Activated CD4-positive, CD25-positive, alpha-beta regulatory T cell treated with anti-CD3 and anti-CD28 coated beads, Interleukin-2, amount 50 U/mL, for 24 hours (primary cell): Measurements from ENCODE around the gene IL17D.
"Not testable (repeated sequence)": the region's sequence is repeated elsewhere in the genome, so short reads cannot be mapped to it uniquely, and the experiment has no call there.

Source experiments
- ATAC-seq, 2 donors: fragments of 150-1000 bp; cut with Tn5 transposase; one replicate each; pipeline ENCODE4 v1.10.0; 2021; ENCODE audit warnings: mild to moderate bottlenecking in 1 of 2, moderate library complexity in 1 of 2

The IL17D gene

DNA sequence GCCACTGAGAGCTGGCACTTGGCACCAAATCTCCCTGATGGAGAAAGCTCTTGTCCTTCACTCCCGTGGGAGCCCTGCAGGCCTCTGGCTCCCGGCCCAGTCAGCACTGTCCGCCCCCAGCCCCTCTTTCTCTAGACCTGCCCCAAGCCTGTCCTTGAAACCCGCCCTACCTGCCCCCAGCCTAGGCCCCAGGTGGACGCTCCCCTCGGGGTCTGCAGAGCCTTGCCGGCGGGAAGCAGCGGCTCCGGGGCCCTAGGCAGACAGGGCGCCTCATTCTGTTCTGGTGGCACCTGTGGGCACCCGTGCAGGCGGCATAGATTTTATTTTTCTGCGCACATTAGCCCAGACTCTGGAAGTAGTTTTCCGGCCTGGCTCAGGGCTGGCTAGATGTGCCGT lies 17.6 kb downstream of the IL17D start:
- no peak for ATAC-seq

DNA sequence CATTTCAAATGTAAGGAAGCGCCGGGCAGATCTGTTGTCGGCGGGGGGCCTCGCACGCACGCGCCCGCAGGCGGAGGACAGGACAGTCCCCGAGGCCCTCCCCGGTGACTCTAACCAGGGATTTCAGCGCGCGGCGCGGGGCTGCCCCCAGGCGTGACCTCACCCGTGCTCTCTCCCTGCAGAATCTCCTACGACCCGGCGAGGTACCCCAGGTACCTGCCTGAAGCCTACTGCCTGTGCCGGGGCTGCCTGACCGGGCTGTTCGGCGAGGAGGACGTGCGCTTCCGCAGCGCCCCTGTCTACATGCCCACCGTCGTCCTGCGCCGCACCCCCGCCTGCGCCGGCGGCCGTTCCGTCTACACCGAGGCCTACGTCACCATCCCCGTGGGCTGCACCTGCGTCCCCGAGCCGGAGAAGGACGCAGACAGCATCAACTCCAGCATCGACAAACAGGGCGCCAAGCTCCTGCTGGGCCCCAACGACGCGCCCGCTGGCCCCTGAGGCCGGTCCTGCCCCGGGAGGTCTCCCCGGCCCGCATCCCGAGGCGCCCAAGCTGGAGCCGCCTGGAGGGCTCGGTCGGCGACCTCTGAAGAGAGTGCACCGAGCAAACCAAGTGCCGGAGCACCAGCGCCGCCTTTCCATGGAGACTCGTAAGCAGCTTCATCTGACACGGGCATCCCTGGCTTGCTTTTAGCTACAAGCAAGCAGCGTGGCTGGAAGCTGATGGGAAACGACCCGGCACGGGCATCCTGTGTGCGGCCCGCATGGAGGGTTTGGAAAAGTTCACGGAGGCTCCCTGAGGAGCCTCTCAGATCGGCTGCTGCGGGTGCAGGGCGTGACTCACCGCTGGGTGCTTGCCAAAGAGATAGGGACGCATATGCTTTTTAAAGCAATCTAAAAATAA lies 18.2 kb downstream of the IL17D start:
- peak in 1 of 2 donors; percentile 17 for ATAC-seq

- no peak for ATAC-seq
These were observed 24.4 kb downstream of the IL17D start for GRCh38 chr13:20727856-20728255.

DNA sequence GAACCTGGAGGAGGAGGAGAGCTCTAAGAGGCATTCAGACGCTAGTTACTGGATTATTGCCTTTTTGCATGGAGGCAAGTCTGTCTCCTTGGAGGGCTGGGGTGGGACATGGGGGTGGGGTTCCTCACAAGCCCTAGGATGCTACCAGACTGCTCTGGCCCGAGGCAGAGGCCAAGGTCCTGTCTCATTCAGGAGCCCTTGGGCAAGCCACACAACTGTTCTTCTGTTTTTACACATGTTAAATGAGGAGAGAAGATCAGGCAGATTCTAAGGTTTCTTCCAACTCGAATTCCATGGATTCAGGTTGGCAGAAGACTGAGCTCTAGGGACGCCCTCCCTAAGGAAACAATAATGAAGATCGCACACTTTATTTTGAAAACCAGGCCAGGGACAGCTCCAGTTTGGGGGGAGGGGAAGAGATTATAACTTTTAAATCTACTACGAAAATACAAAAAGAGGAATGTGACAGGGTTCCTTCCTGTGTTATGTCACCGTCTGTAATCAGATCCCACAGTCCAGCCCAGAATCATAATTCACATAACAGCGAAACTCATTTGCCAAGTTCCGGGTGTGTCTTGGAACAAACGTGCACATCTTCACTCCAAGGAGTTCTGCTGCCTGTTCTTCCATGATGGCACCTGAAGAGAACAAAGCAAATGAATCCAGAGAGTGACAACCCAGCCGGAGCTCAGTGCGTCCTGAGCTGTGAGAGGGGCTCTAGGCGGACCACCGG lies 25.2 kb downstream of the IL17D start:
- no peak for ATAC-seq

DNA sequence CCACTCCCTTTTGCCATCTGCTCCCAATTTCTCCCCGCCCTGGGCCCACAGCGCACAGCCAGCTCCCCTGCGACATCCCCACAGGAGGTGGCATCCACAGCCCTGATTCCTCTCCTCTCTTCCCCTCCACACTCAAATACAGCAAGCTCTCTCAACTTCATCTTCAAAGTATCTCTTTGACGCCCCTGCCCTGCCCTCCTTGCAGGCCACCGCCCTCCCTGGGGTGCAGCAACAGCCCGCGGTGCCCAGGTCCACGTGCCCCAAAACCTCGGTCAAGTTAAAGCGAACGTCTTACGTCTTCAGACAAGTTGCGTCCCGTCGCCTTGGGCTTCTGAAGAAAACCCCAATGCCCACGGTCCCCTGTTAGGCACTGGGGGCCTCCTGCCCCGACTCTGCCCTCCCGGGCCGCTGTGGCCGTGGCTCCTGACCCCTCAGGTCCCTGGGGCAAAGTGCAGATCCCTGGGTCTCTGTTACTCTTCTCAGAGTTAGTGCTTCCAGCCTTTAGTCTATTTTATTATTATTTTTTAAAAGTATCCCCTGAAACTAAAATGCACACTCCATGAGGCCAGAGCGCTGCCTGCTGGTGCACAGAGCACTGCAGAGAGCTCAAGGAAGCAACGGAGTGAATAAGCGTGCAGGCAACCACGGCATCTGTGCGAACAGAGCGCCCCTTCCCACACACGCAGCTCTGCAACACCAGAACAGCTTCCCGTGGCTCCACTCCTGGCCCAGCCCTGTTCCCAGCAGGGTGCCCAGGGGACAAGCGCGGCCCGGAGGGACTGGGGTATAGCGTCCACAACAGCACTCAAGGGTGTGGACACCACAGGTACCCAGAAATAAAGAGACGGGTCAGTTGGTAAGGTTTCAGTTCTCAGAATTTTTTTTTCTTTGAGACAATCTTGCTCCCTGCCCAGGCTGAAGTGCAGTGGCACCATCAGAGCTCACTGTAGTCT lies 26.4 kb downstream of the IL17D start:
- no peak for ATAC-seq

DNA sequence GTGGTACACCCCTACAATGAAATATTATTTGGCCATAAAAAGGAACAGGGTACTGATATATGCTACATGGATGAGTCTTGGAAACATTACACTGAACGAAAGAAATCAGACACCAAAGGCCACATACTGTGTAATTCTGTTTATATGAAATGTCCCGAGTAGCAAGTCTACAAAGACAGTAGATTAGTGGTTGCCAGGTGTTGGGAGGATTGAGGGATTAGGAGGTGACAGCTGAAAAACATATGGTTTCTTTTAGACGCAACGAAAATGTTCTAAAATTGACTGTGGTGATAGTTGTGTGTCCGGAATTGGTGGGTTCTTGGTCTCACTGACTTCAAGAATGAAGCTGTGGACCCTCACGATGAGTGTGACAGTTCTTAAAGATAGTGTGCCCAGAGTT lies 35.1 kb downstream of the IL17D start:
- ATAC-seq = no peak

- no peak for ATAC-seq
These were observed 36.5 kb downstream of the IL17D start for GRCh38 chr13:20740021-20740420.

DNA sequence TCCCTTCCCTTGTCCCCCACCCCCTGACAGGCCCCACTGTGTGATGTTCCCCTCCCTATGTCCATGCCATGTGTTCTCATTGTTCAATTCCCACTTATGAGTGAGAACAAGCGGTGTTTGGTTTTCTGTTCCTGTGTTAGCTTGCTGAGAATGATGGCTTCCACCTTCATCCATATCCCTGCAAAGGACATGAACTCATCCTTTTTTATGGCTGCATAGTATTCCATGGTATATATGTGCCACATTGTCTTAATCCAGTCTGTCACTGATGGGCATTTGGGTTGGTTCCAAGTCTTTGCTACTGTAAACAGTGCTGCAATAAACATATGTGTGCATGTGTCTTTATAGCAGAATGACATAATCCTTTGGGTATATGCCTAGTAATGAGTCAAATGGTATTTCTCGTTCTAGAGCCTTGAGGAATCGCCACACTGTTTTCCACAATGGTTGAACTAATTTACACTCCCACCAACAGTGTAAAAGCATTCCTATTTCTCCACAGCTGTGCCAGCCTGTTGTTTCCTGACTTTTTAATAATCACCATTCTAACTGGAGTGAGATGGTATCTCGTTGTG lies 40.4 kb downstream of the IL17D start:
- ATAC-seq = not testable (repeated sequence)

DNA sequence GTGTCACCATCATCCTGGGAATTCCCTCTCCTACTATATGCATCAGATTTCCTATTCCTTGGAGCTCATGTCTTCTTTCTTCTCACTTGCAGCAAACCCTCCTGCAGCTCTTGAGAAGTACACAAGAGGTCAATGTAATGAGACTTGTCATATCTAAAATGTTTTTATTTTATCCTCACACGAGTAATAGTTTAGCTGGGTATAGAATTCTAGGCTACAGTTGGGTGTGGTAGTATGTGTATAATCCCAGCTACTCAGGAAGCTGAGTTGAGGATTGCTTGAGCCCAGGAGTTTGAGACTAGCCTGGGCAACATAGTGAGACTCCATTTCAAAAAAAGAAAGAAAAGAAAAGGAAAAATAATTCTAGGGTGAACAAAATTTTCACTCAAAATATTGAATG lies 45.9 kb downstream of the IL17D start:
- ATAC-seq = no peak

- ATAC-seq = no peak
These were observed 50.5 kb downstream of the IL17D start for GRCh38 chr13:20754009-20754408.

GRCh38 chr13:20760872-20761271 lies 57.4 kb downstream of the IL17D start:
- ATAC-seq = no peak

DNA sequence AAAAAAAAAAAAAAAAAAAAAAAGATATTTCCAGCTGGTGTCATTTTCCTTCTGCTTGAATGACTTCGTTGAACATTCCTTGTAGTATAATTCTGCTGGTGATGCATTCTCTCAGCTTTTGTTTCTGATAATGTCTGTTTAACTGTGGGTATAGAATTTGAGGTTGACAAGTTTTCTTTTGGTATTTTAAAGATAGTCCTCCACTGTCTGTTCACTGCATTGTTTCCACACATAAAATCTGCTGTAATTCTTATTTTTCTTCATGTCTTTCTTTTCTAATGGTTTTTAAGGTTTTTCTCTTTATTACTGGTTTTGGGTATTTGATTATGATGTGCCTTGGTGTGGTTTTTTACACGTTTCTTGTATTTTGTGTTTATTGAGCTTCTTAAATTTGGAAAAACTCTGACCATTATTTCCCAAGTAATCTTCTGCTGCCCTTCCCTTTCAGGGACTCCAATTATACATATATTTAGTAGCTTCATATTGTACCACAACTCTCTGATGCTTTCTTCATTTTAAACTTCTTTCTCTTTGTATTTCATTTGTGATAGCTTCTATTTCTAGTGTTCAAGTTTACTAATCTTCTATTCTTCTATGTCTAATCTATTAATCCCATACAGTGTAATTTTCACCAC lies 63.9 kb downstream of the IL17D start:
- ATAC-seq = no peak

DNA sequence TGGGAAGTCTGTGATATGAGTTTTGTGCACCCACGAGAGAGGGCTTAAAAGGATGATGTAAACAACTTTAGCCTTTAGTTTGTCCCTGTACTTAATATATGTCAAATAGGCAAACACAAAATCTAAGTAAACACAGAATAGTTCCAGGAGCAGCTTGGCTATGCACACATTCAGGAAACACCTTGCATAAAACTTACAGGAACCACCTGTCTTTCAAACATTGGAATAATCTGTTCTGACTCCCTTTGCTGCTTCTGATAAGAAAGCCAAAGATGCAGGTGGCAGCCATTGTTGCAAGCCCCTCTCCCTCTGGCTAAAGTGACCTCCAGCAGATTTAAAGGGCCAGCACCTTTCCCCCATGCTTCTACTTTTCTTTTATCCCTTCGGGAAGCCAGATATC lies 65.6 kb downstream of the IL17D start:
- no peak for ATAC-seq

DNA sequence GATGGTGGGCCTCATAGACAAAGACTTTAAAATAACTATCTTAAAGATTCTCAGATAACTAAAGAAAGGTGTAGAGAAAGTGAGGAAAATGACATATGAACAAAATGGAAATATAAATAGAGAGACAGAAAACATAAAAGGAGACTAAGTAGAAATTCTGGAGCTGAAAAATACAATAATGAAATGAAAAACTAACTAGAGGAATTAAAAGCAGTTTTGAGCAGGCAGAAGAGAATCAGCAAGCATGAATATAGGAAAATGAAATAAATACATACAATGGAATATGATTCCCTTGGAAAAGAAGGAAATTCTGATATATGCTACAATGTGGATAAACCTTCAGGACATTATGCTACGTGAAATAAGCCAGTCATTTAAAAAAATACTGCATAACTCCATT lies 66.3 kb downstream of the IL17D start:
- ATAC-seq = no peak
